Eye (tissue), 1 donor: ENCODE measurements around the gene COX4I2.
A peak's percentile ranks its signal among the peaks of the same experiment; 100 is the strongest.

Experiments
- DNase-seq: peaks from one replicate; pipeline ENCODE4 v3.0.0-alpha.2; 2015

COX4I2 gene

GRCh38 chr20:31678389-31679356 is 41.0 kb downstream of the COX4I2 start:
- no peak for DNase-seq

GRCh38 chr20:31679357-31680285 is 41.9 kb downstream of the COX4I2 start:
- DNase-seq = no peak

- no peak for DNase-seq
Observed at GRCh38 chr20:31680286-31681127, 42.8 kb downstream of the COX4I2 start.

- DNase-seq = no peak
Observed at GRCh38 chr20:31681128-31681727, 43.5 kb downstream of the COX4I2 start.

- DNase-seq = no peak
Observed at GRCh38 chr20:31681769-31682168, 44.1 kb downstream of the COX4I2 start.

- no peak for DNase-seq
Observed at GRCh38 chr20:31682352-31682751, 44.6 kb downstream of the COX4I2 start.

- DNase-seq = no peak
Observed at GRCh38 chr20:31682927-31683326, 45.2 kb downstream of the COX4I2 start.

GRCh38 chr20:31684153-31685015 is 46.7 kb downstream of the COX4I2 start:
- peak; percentile 65 for DNase-seq

GRCh38 chr20:31685853-31686643 is 48.3 kb downstream of the COX4I2 start:
- DNase-seq = no peak

- DNase-seq = no peak
Observed at GRCh38 chr20:31687777-31688176, 50.1 kb downstream of the COX4I2 start.

- DNase-seq = no peak
Observed at GRCh38 chr20:31689141-31689540, 51.4 kb downstream of the COX4I2 start.

GRCh38 chr20:31690124-31690666 is 52.5 kb downstream of the COX4I2 start:
- no peak for DNase-seq

- no peak for DNase-seq
Observed at GRCh38 chr20:31691646-31692275, 54.0 kb downstream of the COX4I2 start.

- no peak for DNase-seq
Observed at GRCh38 chr20:31693402-31693801, 55.7 kb downstream of the COX4I2 start.

- DNase-seq = peak; percentile 70
Observed at GRCh38 chr20:31693987-31694661, 56.4 kb downstream of the COX4I2 start.
